Renal cortex interstitium (tissue), 11 donors: ENCODE results near the gene PRDX5. TPM values are rescaled to one million over a fixed set of nuclear protein-coding genes. Genes with fewer than 3 reads are reported as not detected.

ENCODE experiments used
- DNase-seq, 11 donors: peaks; one replicate each; pipeline ENCODE4 v3.0.0-alpha.2; 2013; ENCODE audit warnings: low read depth in 9 of 11, low spot score in 4 of 11; ENCODE audit errors: extremely low read depth in 1 of 11
- polyA plus RNA-seq, 3 donors: library from polyadenylated mRNA; unstranded; fragments of 120-200 nt; gene quantifications; one replicate each; pipeline ENCODE4 v1.2.1, GENCODE V29; 2013; ENCODE audit not compliant: insufficient read length in 3 of 3

The PRDX5 gene
- polyA plus RNA-seq, 3 donors: 161 to 233 (median 207) TPM

- no peak for DNase-seq
Measured at GRCh38 chr11:64351136-64351631, 33.3 kb downstream of the PRDX5 start.

- DNase-seq: no peak
Measured at GRCh38 chr11:64352099-64352994, 34.4 kb downstream of the PRDX5 start.

DNA sequence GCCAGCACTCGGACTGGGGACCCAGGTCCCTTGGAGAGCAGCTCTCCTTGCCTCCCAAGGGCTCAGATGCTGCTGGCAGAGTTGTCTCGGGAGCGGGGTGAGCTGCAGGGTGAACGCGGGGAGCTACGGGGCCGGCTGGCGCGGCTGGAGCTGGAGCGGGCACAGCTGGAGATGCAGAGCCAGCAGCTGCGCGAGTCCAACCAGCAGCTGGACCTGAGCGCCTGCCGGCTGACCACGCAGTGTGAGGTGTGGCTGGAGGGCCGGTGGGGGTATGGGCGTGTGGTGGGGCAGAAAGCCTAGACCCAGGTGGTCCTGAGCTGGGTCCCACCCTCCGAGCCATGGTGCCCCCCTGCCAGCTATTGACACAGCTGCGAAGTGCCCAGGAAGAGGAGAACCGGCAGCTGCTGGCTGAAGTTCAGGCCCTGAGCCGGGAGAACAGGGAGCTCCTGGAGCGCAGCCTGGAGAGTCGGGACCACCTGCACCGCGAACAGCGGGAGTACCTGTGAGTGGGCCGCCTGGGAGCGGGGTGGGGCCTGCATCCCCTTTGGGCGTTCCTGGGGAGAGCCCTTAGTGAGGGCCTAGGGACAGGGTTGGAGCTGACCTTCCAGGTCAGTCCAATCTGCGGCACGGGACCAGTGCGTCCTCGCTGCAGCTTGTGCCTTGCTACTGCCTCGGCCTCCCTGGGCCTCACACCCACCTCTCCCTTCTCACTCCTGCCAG lies 35.2 kb downstream of the PRDX5 start:
- DNase-seq: no peak

- DNase-seq: no peak
Measured at GRCh38 chr11:64353715-64354506, 36.0 kb downstream of the PRDX5 start.

DNA sequence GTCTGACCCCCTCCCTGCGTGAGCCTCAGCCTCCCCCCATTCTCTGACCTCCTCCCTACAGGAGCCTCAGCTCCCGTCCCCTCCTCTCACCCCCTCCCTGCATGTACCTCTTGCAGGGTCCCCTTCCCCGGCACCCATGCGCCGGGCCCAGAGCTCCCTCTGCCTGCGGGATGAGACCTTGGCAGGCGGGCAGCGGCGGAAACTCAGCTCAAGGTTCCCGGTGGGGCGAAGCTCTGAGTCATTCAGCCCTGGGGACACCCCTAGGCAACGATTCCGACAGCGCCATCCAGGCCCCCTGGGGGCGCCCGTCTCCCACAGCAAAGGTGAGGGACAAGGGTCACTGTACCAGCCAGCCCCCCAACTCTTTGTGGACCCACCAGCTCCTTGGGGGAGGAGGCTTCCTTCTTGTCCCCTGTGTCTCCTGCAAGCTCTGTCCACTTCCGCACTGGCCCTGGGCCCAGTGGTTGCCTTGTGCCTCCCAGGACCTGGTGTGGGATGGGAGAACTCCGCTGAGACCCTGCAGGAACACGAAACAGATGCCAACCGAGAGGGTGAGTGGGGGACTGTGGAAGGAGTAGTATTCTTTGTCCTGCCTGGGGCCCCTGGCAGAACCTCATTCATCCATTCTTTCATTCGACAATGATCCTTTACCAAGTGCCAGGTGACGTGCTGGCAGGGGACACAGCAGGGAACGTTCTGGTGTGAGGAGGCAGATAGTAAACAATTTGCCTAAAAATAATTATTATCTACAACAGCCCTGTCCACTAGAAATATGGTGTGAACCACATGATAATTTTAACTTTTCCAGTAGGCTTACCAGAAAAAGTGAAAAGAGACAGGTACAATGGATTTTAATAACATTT lies 37.4 kb downstream of the PRDX5 start:
- DNase-seq: peak in 3 of 11 donors; percentile 27 to 61 (median 52)

DNA sequence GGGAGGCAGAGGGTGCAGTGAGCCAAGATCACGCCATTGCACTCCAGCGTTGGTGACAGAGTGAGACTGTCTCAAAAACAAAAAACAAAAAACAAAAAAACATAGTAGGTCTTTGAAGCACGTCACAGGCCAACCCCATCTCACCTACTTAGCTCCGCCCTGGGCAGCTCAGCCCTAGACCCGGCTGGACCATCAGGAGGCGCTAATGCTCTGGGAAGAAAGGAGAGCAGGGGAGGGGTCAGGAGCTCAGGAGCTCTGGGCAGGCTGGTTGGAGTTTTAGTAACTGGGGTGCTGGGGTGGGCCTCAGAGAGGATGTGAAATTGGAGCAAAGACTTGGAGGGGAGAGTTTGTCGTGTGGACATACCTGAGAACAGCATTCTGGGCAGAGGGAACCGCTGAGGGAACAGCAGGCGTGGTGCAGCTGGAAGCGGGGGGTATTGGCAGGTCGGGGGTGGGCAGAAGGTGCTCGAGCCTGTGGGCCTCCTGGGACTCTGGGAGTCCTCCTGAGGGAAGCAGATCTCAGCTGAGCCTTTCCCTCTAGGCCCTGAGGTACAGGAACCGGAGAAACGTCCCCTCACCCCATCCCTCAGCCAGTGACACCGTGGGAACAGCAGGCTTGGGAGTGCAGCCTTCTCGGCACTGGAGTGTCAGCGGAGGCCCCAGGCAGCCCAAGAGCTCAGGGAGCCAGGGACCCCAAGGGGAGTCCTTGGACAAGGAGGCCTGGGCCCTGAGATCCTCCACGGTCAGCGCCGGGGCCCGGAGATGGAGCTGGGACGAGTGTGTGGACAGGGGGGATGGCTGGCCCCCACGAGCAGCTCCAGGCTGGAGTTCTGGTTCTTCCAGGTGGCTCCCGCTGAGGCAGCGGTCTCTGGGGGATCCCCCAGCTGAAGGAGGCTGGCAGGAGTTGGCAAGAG lies 38.8 kb downstream of the PRDX5 start:
- DNase-seq: no peak

DNA sequence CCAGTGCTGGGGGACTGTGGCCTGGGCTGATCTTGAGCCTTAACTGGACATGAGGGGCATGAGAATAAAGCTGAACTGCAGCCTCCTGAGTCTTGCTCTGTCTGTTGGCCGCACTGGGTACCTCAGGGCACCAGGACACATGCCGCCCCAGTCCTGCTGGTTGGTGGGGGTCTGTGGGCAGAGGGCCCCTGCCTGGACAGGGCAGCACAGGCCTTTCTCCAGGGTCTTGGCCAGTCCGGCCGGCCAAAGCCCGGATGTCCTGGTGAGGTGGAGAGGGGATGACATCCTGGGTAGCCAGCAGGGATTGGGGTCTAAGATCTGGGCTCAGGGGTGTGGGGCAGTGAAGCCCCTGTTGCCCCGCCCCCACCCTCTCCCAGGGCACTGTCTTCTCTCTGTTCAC lies 39.5 kb downstream of the PRDX5 start:
- no peak for DNase-seq

DNA sequence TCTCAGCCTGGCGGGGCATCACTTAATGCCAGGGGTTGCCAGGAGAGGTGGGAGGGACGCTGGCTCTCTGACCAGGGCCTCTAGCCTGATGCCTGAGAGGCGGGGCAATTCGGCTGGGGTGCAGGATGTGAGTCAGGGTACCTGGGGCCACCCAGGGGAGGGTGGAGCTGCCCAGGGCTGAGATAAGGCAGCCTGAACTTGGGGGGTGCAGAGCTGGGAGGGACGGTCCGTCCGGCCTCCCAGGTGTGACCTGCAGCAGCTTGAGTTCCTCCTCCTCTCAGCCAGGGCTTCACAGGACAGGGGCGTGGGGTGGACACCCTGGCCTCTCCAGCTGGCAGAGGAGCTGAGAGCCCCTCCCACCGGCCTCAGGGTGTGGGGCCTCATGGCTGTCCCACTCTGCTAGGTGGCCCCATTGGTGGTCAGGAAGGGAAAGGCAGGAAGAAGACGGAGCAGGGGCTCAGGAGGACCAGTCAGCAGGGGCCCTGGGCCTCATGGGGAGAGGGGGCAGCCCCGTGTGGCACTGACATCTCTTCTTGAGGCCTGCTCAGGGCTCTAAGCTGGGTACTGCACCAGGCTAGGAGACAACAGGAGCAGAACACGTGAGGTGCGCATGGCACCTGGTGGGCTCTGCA lies 40.1 kb downstream of the PRDX5 start:
- no peak for DNase-seq

DNA sequence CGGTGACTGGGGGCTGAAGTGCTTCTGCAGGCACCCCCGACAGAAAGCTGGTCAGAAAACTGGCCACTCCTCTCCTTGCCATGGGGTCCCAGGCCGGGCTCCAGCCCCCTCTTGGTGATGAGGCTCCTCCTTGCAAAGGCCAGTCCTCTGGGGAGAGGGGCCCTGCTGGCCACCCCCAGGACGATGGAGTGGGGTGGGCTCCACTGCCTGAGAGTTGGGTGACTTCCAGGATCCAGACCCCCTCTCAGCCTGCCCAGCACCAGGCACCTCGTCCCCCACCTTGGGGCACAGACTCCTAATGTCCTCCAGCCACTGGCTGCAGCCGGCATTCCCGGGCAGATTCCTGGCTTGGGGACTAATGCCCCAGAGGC lies 40.6 kb downstream of the PRDX5 start:
- DNase-seq: no peak

DNA sequence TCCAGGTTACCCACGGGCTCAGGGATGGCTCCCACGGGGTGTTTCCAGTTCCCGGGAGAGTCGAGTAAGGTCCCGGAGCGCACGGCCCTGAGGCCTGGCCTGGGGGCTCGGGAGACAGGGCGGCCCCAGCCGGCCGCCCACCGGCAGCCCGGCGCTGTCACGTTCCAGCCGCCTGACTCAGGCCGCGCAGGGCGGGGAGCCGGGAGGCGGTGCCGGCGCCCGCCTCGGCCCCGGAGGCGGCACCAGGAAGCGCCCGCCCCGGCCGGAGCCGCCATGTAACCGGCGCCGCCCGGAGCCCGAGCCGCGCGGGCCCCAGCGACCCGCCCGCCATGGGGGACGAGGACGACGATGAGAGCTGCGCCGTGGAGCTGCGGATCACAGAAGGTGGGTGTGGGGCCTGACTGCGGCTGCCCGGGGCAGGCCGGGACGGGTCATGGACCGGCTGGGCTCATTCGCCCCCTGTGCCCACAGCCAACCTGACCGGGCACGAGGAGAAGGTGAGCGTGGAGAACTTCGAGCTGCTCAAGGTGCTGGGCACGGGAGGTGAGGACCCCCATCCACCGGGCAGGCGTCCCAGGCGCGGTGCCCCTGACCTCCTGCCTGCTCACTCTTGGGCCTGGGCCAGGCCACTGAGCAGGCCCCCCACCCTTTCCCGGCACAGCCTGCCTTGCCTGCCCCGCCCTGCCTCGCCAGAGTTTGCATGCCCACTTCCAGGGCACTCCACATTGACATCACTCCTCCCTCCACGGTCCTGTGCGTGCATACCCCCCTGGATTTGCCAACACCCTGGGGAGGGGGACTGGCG lies 41.2 kb downstream of the PRDX5 start, which contains the start of gene RPS6KA4:
RPS6KA4 (plus strand) TSS at position 256 of the 805 bp plus-strand sequence; CDS start at position 330, 74 bp downstream.
- DNase-seq: peak in 3 of 11 donors; percentile 42 to 66 (median 58)

- no peak for DNase-seq
Measured at GRCh38 chr11:64359712-64360445, 42.0 kb downstream of the PRDX5 start.

GRCh38 chr11:64360448-64360921 lies 42.6 kb downstream of the PRDX5 start:
- no peak for DNase-seq

- no peak for DNase-seq
Measured at GRCh38 chr11:64361659-64362058, 43.7 kb downstream of the PRDX5 start.

- no peak for DNase-seq
Measured at GRCh38 chr11:64362339-64362738, 44.4 kb downstream of the PRDX5 start.

GRCh38 chr11:64364435-64364834 lies 46.5 kb downstream of the PRDX5 start:
- DNase-seq: no peak
